GM21723 (cell line): ENCODE measurements around the gene JAKMIP1.
"Not testable (repeated sequence)": the region's sequence is repeated elsewhere in the genome, so short reads cannot be mapped to it uniquely, and the experiment has no call there.

Source experiments
- ATAC-seq: cut with Tn5 transposase; IDR thresholded peaks from one replicate; pipeline ENCODE4 v1.9.1; 2021; ENCODE audit warnings: mild to moderate bottlenecking, moderate library complexity; ENCODE audit not compliant: unreplicated experiment

JAKMIP1 gene

GRCh38 chr4:6021831-6022606, 178.3 kb downstream of the JAKMIP1 start:
- no peak for ATAC-seq

DNA sequence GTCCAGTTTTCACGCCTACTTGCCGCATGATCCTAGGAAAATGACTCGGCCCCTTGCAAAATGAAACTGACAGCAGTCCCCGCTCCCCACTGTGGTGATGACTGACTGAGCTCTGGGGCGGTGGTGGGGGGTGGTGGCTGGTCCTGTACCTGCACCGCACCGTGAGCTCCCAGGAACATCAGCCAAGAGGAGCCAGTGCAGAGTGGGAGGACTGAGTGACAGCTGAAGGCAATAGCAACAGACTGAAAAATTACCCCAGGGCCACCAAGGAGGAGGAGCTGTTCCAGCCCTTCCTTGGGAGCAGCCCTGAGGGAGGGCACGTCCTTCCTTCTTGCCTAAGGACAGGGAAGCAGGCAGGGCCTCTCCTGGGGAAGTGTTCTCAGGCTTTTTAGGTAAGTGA, 179.7 kb downstream of the JAKMIP1 start:
- no peak for ATAC-seq

DNA sequence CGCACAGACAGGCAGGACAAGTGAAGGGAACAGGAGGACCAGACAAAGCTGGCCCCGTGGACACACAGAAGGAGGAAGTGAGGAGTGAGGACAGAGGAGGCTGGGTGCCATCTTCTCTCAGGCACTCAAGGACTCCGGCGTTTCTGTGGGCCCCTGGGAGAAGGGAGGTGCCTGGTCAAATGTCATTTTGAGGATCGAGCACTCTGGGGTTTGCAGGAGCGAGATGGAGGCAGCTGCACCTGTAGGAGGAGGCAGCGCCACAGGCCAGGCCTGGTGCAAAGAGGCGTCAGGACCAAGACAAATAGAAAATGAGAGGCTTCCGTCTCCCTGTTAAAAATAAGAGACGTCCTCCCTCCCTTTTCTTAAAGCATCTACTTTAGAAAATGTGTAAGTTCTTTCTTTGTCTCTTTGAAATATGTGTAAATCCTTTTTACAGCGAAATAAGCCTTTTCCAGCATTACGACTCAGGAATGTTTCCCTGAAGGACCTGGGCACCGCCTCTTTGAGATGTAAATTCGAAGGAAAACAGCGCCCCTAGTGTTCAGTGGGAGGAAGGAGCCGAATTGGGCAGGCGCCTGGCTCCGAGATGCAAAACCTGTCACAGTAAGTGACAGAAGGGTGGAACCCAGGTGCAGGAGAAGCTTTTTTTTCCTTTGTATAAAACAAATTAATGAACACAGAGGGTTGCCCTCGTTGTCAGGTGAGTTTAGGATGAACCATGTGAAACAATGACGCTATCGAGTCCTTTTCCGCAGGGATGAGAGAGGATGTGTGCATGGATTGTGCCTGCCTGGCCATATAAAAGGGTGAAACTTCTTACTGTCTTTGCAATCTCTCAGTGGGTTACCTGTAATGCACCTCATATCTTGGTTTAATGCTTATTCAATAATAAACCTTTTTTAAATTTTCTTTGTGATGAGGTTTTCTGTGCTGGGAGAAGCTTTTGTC, 180.8 kb downstream of the JAKMIP1 start:
- ATAC-seq = no peak

DNA sequence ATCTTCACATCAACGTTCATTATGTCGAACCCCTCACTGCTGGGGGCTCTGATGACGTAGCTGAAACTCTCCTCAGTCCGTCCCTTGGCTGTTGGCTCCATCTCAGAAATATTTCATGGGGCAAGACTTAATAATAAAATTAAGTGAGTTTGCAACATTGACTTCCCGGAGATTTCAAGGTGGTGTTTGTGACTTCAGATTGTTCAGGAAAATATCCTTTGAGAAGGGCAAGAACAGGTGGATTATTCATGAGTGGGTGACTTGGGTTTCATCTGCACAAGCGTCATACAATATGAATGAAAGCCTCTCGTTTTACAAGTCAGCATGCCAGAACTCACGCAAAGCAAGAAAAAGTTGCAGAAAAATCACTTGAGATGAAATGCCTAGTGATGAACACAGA, 182.0 kb downstream of the JAKMIP1 start, which contains the start of gene C4orf50:
Gene C4orf50, minus strand, starts transcription at position 101 of the 400 bp plus-strand sequence.
- ATAC-seq = no peak

DNA sequence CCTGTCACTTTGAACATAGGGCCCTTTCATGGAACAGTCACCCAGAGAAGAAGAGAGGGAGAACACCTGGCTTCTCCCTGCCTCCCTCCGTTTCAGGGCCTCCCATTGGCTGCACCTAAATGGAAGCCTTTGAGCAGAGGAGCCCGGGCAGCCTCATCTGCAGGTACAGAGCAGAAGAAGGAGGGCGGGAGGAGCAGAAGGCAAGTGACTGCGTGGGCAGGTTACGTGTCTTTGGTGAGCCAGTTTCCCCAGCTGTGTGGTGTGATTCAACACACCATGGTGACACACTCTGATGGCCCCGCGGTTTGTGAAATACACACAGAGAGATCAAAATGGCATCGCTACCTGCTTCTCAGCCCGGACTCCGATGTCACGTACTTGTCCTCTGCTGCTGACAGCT, 182.5 kb downstream of the JAKMIP1 start:
- ATAC-seq = no peak

DNA sequence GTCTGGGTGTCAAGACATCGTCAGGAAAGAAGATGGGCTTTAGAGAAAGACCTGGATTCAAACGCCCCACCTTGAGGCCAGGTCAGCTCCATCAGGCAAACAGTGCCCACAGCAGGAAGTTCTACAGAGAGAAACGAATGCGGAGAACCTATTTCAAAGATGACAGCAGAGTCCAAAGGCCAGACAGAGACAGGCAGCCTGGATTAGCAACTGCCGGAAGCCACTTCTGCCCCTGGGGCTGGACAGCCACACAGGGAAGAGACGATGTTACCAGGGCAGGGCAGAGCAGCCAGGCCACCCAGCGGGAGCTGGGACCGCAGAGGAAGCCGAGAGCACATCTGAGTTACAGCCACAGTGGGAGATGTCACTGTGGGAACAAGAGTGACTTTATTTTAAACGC, 183.3 kb downstream of the JAKMIP1 start:
- ATAC-seq = no peak

- no peak for ATAC-seq
These were observed 186.8 kb downstream of the JAKMIP1 start for GRCh38 chr4:6013564-6013963.

DNA sequence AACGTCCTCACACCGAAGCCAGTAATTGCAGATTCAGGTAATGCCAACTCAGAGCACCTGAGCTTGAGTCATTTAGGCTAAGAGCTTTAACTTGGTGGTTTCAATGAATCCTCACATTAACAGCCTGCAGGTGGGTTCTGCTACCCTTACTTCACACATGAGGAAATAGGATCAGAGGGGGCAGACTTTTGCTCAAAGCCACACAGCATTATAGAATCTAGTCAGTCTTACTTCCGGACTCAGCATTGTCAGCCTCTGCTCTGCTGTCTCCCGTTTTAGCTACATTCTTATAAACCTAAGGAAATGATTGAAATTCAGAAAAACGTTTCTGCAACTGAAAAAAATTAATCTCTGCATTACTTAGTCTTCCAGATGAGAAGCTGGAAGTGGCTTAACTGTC, 188.1 kb downstream of the JAKMIP1 start:
- no peak for ATAC-seq

DNA sequence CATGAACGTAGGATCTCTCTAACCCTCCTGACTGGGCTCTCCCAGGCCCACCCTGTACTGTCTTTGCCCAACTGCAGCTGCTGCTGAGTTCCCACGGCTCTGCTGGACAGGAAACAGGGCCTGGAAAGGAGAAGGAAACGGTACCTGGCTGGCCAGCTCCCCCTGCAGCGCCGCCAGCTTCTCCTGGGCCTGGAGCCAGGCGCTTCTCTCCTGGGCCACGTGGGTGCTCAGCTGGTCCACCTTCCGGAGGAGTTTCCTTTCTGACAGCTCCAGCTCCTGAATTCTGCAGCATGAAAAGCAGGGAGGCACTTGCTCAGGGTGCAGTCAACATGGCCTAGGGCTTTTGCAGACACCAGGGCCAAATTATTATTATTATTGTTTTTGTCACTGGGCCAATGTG, 188.7 kb downstream of the JAKMIP1 start:
- ATAC-seq = no peak

DNA sequence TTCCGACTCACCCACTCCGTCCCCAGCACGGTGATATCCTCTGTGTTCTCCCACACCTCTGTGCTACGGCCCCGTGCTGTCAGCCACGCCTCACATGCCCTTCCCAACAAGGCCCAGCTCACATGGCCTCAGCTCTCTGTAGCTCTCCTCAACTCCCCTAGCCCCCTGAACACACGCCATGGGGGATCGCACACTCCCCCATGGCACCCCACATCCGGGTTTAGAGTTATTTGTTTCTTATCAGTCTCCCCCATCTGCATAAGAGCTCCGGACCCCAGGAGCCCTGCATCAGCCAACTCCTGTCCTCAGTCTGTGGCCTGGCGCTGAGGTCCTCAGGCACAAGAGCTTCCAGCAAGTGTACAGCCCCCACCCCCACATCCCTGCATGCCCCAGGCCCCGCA, 189.1 kb downstream of the JAKMIP1 start:
- no peak for ATAC-seq

GRCh38 chr4:6010789-6011188, 189.6 kb downstream of the JAKMIP1 start:
- no peak for ATAC-seq

DNA sequence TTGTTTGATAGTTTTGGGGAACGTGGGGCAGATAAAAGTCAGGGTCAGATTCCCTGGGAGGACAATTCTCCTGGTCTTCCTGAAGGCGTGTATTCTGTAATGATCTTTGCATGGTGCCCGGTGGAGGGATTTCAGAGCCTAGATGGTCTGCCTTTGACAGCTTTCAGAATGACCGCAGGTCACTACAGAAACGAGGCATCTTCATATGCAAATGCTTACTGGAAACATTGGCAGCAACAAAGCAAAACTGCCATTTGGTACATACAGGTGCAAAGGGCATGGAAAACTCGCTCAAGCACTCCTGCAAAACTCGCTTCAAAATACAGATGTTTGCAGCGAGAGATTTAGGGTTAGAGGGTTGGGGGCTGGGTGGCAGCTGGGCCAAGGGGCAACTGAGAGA, 190.9 kb downstream of the JAKMIP1 start:
- ATAC-seq = no peak

DNA sequence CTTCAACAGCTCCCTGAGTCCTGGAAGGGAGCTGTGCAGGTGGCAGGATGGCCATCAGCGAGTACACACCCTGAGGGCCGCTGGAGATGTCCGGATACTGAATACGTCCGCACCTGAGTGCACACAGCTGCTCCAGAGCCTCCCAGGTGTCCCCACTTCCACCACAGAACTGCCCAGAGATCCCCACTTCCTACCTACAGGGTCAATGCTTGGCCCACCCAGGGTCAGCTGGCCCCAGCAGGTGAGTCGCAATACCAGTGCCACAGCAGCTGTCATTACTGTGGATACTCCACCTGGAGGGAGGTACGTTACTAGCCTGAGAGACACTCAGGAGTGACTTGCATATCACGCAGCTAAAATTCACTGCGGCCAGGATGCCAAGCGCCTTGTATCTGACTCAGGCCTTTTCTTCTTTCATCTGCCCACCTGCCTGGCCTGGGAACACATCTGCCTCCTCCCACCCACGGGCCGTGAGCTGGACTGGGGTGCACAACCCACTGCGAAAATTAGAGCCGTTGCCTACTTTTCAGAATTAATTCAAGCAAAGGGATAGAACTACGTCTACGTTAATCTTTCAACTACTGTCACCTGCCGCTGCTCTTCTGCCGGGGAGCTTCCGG, 191.5 kb downstream of the JAKMIP1 start:
- ATAC-seq = no peak

DNA sequence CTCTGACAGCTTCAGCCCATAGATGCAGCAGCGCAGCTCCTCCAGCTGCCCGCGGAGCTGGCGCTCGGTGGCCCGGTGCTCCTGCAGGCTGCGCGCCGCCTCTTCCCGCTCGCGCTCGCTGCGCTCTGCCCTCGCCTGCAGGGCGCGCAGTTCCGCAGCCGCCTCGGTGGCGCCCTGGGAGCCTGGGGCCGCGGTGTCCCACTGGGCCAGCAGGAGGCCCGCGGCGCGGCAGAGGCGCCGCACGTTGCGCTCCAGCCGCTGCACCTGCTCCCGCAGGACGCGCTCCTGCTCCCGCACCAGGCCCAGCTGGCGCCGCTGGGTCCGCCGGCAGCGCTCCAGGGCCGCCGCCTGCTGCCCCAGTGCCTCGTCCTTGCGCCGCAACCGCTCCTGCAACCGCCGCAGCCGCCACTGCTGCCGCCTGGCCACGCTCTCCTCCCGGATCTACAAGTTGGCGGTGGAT, 192.2 kb downstream of the JAKMIP1 start:
- ATAC-seq = no peak

- no peak for ATAC-seq
These were observed 195.2 kb downstream of the JAKMIP1 start for GRCh38 chr4:6005175-6005574.

- ATAC-seq = not testable (repeated sequence)
These were observed 196.9 kb downstream of the JAKMIP1 start for GRCh38 chr4:6003485-6003884.

GRCh38 chr4:6002926-6003325, 197.4 kb downstream of the JAKMIP1 start:
- ATAC-seq = no peak

GRCh38 chr4:6002492-6002833, 197.9 kb downstream of the JAKMIP1 start:
- ATAC-seq = no peak

DNA sequence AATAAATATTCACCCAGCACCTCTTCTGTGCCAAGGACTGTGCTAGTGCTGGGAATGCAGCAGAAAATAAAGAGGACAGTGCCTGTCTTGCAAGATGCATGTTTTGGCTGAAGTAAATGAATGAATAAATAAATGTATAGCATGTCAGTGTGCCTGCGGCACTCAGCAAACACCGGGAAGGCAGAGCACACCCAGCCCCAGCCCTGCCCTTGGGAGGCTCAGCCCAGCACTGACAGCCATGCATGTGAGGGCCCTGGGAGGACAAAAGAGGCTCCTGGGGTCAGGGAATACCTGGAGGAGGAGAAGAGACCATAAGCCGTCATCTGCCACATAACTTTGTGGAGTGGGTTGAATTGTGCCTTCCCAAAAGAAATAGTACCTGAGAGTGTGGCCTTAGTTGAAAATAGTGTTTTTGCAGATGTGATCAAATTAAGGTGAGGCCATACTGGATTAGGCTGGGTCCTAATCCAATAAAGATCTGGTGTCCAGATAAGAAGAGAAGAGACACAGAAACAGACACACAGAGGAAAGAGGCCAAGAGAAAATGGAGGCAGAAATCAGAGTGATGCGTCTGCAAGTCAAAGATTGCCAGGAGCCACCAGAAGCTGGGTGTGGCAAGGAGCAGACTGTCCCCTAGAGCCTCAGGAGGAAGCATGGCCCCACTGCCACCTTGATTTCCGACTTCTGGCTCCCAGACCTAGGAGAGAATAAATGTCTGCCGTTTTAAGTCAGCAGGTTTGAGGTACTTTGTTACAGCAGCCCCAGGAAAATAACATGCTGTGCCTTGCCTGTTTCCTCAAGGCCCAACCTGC, 198.5 kb downstream of the JAKMIP1 start:
- no peak for ATAC-seq

- no peak for ATAC-seq
These were observed 200.5 kb downstream of the JAKMIP1 start for GRCh38 chr4:5999830-6000365.
